IMR-90 (cell line): ENCODE measurements around the gene MARVELD3. TPM values are rescaled to one million over a fixed set of nuclear protein-coding genes. Genes with fewer than 3 reads are reported as not detected.

Source experiments
- ATAC-seq: fragments of 200-7000 bp; cut with Tn5 transposase; 2 replicates; pipeline ENCODE4 v1.9.1; 2020; ENCODE audit warnings: low read depth, mild to moderate bottlenecking, moderate library complexity
- BruUV-seq: library from RNA; stranded (reverse); fragments of 400-500 nt; replicated peaks from 2 replicates; lab custom pipeline; 2021; lab: Mats Ljungman, UMichigan
- CTCF ChIA-PET: fragments of 300-600 bp; formaldehyde crosslinking; extraction: SDS; loops from one replicate; lab custom pipeline; 2021; ENCODE audit warnings: antibody characterized with exemption; lab: Yijun Ruan, JAX
- POLR2A ChIA-PET: fragments of 300-600 bp; sonication (Branson Sonifier 250); formaldehyde crosslinking; loops from one replicate; lab custom pipeline; 2022; ENCODE audit warnings: antibody characterized with exemption; ENCODE audit not compliant: unreplicated experiment; lab: Charles Lee
- DNase-seq: peaks from one replicate; pipeline ENCODE4 v3.0.0; 2013
- H2AFZ ChIP-seq: replicated peaks from 2 replicates; pipeline ENCODE3; 2013; ENCODE audit warnings: low read length, mild to moderate bottlenecking; ENCODE audit not compliant: poor library complexity
- H2AK5ac ChIP-seq: 2 replicates; pipeline ENCODE4 v1.6.1; 2013; ENCODE audit warnings: low read depth, low read length, inconsistent platforms
- H2AK9ac ChIP-seq: replicated peaks from 2 replicates; pipeline ENCODE3; 2013; ENCODE audit warnings: mild to moderate bottlenecking, low read depth, low read length, moderate library complexity; ENCODE audit not compliant: poor library complexity
- H2BK120ac ChIP-seq: 2 replicates; pipeline ENCODE4 v1.6.1; 2013; ENCODE audit warnings: low read depth, low read length, inconsistent platforms
- H2BK15ac ChIP-seq: 3 replicates; pipeline ENCODE4 v1.6.1; 2013; ENCODE audit warnings: low read depth, low read length, inconsistent platforms
- H2BK20ac ChIP-seq: 2 replicates; pipeline ENCODE4 v1.6.1; 2013; ENCODE audit warnings: low read depth, mild to moderate bottlenecking, inconsistent platforms, low read length, moderate library complexity
- H2BK5ac ChIP-seq: 2 replicates; pipeline ENCODE4 v1.6.1; 2013; ENCODE audit warnings: mild to moderate bottlenecking, low read depth, low read length, inconsistent platforms; ENCODE audit not compliant: poor library complexity, severe bottlenecking
- H3K14ac ChIP-seq: replicated peaks from 2 replicates; pipeline ENCODE4 v1.6.1; 2013; ENCODE audit warnings: low read depth, low read length, inconsistent platforms
- H3K18ac ChIP-seq: 2 replicates; pipeline ENCODE4 v1.6.1; 2013; ENCODE audit warnings: low read depth, low read length, control low read depth
- H3K23ac ChIP-seq: 2 replicates; pipeline ENCODE4 v1.6.1; 2013; ENCODE audit warnings: low read depth, low read length, inconsistent platforms
- H3K27ac ChIP-seq: 2 replicates; pipeline ENCODE4 v1.5.1; 2013; ENCODE audit warnings: mild to moderate bottlenecking, control low read depth, low read length; ENCODE audit not compliant: insufficient read depth
- H3K27me3 ChIP-seq: 2 replicates; pipeline ENCODE4 v1.6.1; 2013; ENCODE audit warnings: low read length; ENCODE audit not compliant: control insufficient read depth, insufficient read depth
- H3K36me3 ChIP-seq: 2 replicates; pipeline ENCODE4 v1.6.1; 2013; ENCODE audit warnings: low read length, mixed read lengths; ENCODE audit not compliant: control insufficient read depth, insufficient read depth
- H3K4ac ChIP-seq: 2 replicates; pipeline ENCODE4 v1.6.1; 2013; ENCODE audit warnings: low read depth, low read length, inconsistent platforms
- H3K4me1 ChIP-seq: 2 replicates; pipeline ENCODE4 v1.6.1; 2013; ENCODE audit warnings: low read length, mixed read lengths; ENCODE audit not compliant: control insufficient read depth, insufficient read depth
- H3K4me2 ChIP-seq: 2 replicates; pipeline ENCODE4 v1.6.1; 2013; ENCODE audit warnings: low read depth, mild to moderate bottlenecking, control low read depth, low read length, moderate library complexity
- H3K4me3 ChIP-seq: 2 replicates; pipeline ENCODE4 v1.5.1; 2013; ENCODE audit warnings: low read depth, mild to moderate bottlenecking, control low read depth, low read length, moderate library complexity; ENCODE audit not compliant: insufficient read depth
- H3K56ac ChIP-seq: 2 replicates; pipeline ENCODE4 v1.6.1; 2013; ENCODE audit warnings: low read length, inconsistent platforms; ENCODE audit not compliant: insufficient read depth; ENCODE audit errors: extremely low read depth
- H3K79me1 ChIP-seq, 2 experiments: 2 replicates each; pipeline ENCODE4 v1.6.1; 2013; ENCODE audit warnings: low read length in 2 of 2, inconsistent platforms in 1 of 2, low read depth in 1 of 2
- H3K9ac ChIP-seq: 2 replicates; pipeline ENCODE4 v1.6.1; 2013; ENCODE audit warnings: low read depth, low read length, control low read depth
- H3K9me1 ChIP-seq: 2 replicates; pipeline ENCODE4 v1.6.1; 2013; ENCODE audit warnings: low read length, inconsistent platforms; ENCODE audit not compliant: insufficient read depth
- H3K9me3 ChIP-seq: 2 replicates; pipeline ENCODE4 v1.6.1; 2013; ENCODE audit warnings: low read length; ENCODE audit not compliant: control insufficient read depth, insufficient read depth
- H4K20me1 ChIP-seq: 2 replicates; pipeline ENCODE4 v1.6.1; 2013; ENCODE audit warnings: low read length, inconsistent platforms; ENCODE audit not compliant: insufficient read depth
- H4K5ac ChIP-seq: 2 replicates; pipeline ENCODE4 v1.6.1; 2013; ENCODE audit warnings: mild to moderate bottlenecking, low read depth, low read length, control low read depth
- H4K8ac ChIP-seq, 2 experiments: 2 replicates each; pipeline ENCODE4 v1.6.1; 2013; ENCODE audit warnings: low read depth in 2 of 2, low read length in 2 of 2, control low read depth in 1 of 2, inconsistent platforms in 1 of 2
- H4K91ac ChIP-seq: 2 replicates; pipeline ENCODE4 v1.6.1; 2013; ENCODE audit warnings: low read depth, low read length, inconsistent platforms; ENCODE audit not compliant: insufficient read depth
- BHLHE40 ChIP-seq: fragments of 150-350 bp; IDR thresholded peaks from 2 replicates; pipeline ENCODE4 v1.6.1; 2016; ENCODE audit warnings: mild to moderate bottlenecking, low read depth, low read length
- CHD1 ChIP-seq: IDR thresholded peaks from 2 replicates; pipeline ENCODE4 v1.6.1; 2012; ENCODE audit warnings: low read depth, low read length, improper control_type of control experiment
- MAFK ChIP-seq: IDR thresholded peaks from 2 replicates; pipeline ENCODE4 v1.6.1; 2012; ENCODE audit warnings: low read depth, low read length, improper control_type of control experiment
- NFE2L2 ChIP-seq: fragments of 150-350 bp; IDR thresholded peaks from 2 replicates; pipeline ENCODE4 v1.6.1; 2016; ENCODE audit warnings: low read depth, mild to moderate bottlenecking, low read length
- POLR2A ChIP-seq: IDR thresholded peaks from 2 replicates; pipeline ENCODE4 v1.6.1; 2012; ENCODE audit warnings: mild to moderate bottlenecking, low read depth, low read length
- RAD21 ChIP-seq: IDR thresholded peaks from 2 replicates; pipeline ENCODE4 v1.6.1; 2012; ENCODE audit warnings: low read length, improper control_type of control experiment
- RCOR1 ChIP-seq: IDR thresholded peaks from 2 replicates; pipeline ENCODE4 v1.6.1; 2012; ENCODE audit warnings: mild to moderate bottlenecking, low read length, improper control_type of control experiment; ENCODE audit not compliant: insufficient replicate concordance
- SMC3 ChIP-seq: fragments of 150-350 bp; IDR thresholded peaks from 2 replicates; pipeline ENCODE4 v1.6.1; 2016; ENCODE audit warnings: low read depth, mild to moderate bottlenecking, antibody characterized with exemption, low read length, moderate library complexity
- WGBS, 2 experiments: methylation state at CpG; one replicate each; pipeline versions ENCODE4 v1.1.5 to v1.1.7; 2013; ENCODE audit warnings: missing lambda C conversion rate in 2 of 2; ENCODE audit not compliant: insufficient read length in 1 of 2; ENCODE audit errors: extremely low coverage in 2 of 2; 5-methylcytosine and 5-hydroxymethylcytosine counted together
- dilution Hi-C: fragments of 300-500 bp; cut with HindIII; formaldehyde crosslinking; loops from one replicate; pipeline ENCODE4 v1.14.3; 2018; ENCODE audit warnings: low sequenced_read_pairs; ENCODE audit not compliant: unreplicated experiment
- in situ Hi-C: fragments of 300-500 bp; cut with MboI; formaldehyde crosslinking; loops from 3 replicates; pipeline ENCODE4 v1.14.3; 2019; ENCODE audit warnings: low sequenced_read_pairs, inconsistent platforms, mixed read lengths
- intact Hi-C: fragments of 100-400 bp; cut with micrococcal nuclease; formaldehyde crosslinking; loops from 2 replicates; pipeline ENCODE4 v1.10.0; 2022
- polyA plus RNA-seq, 3 experiments: library from polyadenylated mRNA; depleted of rRNA; stranded (reverse); fragments of >200 nt; gene quantifications; 2 replicates each; pipeline ENCODE4 v1.2.3, GENCODE V29; 2012; ENCODE audit warnings: low replicate concordance in 1 of 3
- total RNA-seq: library from RNA; depleted of rRNA; stranded (reverse); fragments of >200 nt; gene quantifications from 2 replicates; pipeline ENCODE4 v1.2.3, GENCODE V29; 2012
- TF ChIP-seq, protein P1 (sequence below): conservative IDR thresholded peaks from 2 replicates; pipeline ENCODE4 v1.5.1; 2012; ENCODE audit warnings: mild to moderate bottlenecking, low read depth, low read length, improper control_type of control experiment
- TF ChIP-seq, protein P2 (sequence below): fragments of 150-350 bp; IDR thresholded peaks from 2 replicates; pipeline ENCODE4 v1.6.1; 2017; ENCODE audit warnings: mild to moderate bottlenecking, antibody characterized with exemption, low read length, low read depth

Gene MARVELD3
- total and polyA plus RNA-seq, 2 of the 4 experiments (the other 2 are of a cell fraction): not detected

DNA sequence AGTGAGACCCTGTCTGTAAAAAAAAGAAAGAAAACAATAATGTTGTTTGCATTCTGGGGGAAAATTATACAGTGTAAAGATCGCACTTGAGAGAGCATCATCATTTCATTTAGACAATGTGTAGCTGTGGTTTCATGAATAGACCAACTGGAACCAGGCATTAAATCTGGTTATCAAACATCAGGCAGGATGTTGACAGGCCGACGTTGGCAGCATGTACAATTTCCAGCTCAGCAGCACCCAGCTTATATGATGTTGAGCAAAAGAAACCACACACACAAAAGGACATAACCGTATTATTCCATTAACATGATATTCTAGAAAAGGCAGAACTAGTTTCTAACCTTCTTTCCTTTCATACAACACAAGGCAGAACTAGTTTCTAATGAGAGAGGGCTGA, 5.8 kb downstream of the MARVELD3 start:
- H2BK15ac ChIP-seq: no peak overlapping the region
- H2BK120ac ChIP-seq: no peak overlapping the region
- H4K8ac ChIP-seq: no peak overlapping the region
- H3K9ac ChIP-seq: no peak overlapping the region
- no peak overlapping the region for H3K27ac ChIP-seq
- H2BK5ac ChIP-seq: no peak overlapping the region
- no peak overlapping the region for H2AK9ac ChIP-seq
- H3K4me1 ChIP-seq: peaks cover 2% of the 10 kb centered on the region; the same call in 1 of the 2 replicates
- H3K9me3 ChIP-seq: 0 out of 2 replicates have a peak, but pooled peaks cover under 1% of the 10 kb centered on the region
- H3K36me3 ChIP-seq: no peaks in the 10 kb centered on the region
- intact Hi-C loops: no loop called here
- no peak overlapping the region for H4K91ac ChIP-seq
- H4K5ac ChIP-seq: no peak overlapping the region
- H3K27me3 ChIP-seq: peaks cover 16% of the 10 kb centered on the region
- H2AFZ ChIP-seq: no peak overlapping the region
- H3K9me1 ChIP-seq: no peaks in the 10 kb centered on the region
- no peaks in the 10 kb centered on the region for H4K20me1 ChIP-seq
- CTCF ChIA-PET: interaction anchor here (2.1 kb wide), 1 partner anchor 21 kb away, joined by 8 read pairs; no protein-coding TSS in a partner anchor
- POLR2A ChIA-PET: no interaction called here
- no peak overlapping the region for H2AK5ac ChIP-seq
- no TSS peak for BruUV-seq
- H3K4me3 ChIP-seq: no peak overlapping the region
- no peak overlapping the region for H2BK20ac ChIP-seq
- no peak overlapping the region for H3K56ac ChIP-seq
- no CpG with 5 or more reads among the region's 4 CpGs for WGBS, 2 experiments
- TF ChIP-seq NFE2L2 (no peak), RCOR1 (no peak), MAFK (no peak), POLR2A (no peak), SMC3 (no peak), CHD1 (no peak), BHLHE40 (no peak), RAD21 (no peak)
- TF ChIP-seq, protein P1, sequence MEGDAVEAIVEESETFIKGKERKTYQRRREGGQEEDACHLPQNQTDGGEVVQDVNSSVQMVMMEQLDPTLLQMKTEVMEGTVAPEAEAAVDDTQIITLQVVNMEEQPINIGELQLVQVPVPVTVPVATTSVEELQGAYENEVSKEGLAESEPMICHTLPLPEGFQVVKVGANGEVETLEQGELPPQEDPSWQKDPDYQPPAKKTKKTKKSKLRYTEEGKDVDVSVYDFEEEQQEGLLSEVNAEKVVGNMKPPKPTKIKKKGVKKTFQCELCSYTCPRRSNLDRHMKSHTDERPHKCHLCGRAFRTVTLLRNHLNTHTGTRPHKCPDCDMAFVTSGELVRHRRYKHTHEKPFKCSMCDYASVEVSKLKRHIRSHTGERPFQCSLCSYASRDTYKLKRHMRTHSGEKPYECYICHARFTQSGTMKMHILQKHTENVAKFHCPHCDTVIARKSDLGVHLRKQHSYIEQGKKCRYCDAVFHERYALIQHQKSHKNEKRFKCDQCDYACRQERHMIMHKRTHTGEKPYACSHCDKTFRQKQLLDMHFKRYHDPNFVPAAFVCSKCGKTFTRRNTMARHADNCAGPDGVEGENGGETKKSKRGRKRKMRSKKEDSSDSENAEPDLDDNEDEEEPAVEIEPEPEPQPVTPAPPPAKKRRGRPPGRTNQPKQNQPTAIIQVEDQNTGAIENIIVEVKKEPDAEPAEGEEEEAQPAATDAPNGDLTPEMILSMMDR: no peak
- TF ChIP-seq, protein P2, sequence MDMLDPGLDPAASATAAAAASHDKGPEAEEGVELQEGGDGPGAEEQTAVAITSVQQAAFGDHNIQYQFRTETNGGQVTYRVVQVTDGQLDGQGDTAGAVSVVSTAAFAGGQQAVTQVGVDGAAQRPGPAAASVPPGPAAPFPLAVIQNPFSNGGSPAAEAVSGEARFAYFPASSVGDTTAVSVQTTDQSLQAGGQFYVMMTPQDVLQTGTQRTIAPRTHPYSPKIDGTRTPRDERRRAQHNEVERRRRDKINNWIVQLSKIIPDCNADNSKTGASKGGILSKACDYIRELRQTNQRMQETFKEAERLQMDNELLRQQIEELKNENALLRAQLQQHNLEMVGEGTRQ: no peak
- dilution Hi-C loops: no loop called here
- H3K14ac ChIP-seq: no peak overlapping the region
- H3K18ac ChIP-seq: no peak overlapping the region
- DNase-seq: no peak
- in situ Hi-C loops: no loop called here
- no peak for ATAC-seq
- H3K4me2 ChIP-seq: no peak overlapping the region
- no peak overlapping the region for H3K23ac ChIP-seq
- H3K4ac ChIP-seq: no peak overlapping the region
- no peaks in the 10 kb centered on the region for H3K79me1 ChIP-seq
